Neural progenitor cell (in vitro differentiated cells): Measurements from ENCODE around the gene PBX1. TPM values are rescaled to one million over a fixed set of nuclear protein-coding genes. Genes with fewer than 3 reads are reported as not detected.
"Not testable (repeated sequence)": the region's sequence is repeated elsewhere in the genome, so short reads cannot be mapped to it uniquely, and the experiment has no call there.

ENCODE experiments used
- DNase-seq: peaks from one replicate; pipeline ENCODE4 v3.0.0-alpha.2; 2016; ENCODE audit warnings: low spot score
- H2AFZ ChIP-seq: fragments of 200-600 bp; sonication (generic); replicated peaks from 2 replicates; pipeline ENCODE4 v1.6.1; 2016; ENCODE audit warnings: antibody characterized with exemption
- H3F3A ChIP-seq: fragments of 200-600 bp; sonication (generic); 2 replicates; pipeline ENCODE4 v1.6.1; 2016; ENCODE audit warnings: antibody characterized with exemption, low read depth
- H3K27ac ChIP-seq: fragments of 200-600 bp; sonication (generic); 2 replicates; pipeline ENCODE4 v1.5.1; 2016; ENCODE audit warnings: mild to moderate bottlenecking
- H3K27me3 ChIP-seq: fragments of 200-600 bp; sonication (generic); 2 replicates; pipeline ENCODE4 v1.6.1; 2016; ENCODE audit warnings: mild to moderate bottlenecking, moderate library complexity
- H3K36me3 ChIP-seq: fragments of 200-600 bp; sonication (generic); 2 replicates; pipeline ENCODE4 v1.5.1; 2016
- H3K4me1 ChIP-seq: fragments of 200-600 bp; sonication (generic); 2 replicates; pipeline ENCODE4 v1.6.1; 2016; ENCODE audit warnings: mixed run types
- H3K4me2 ChIP-seq: fragments of 200-600 bp; sonication (generic); 2 replicates; pipeline ENCODE4 v1.6.1; 2016
- H3K4me3 ChIP-seq: fragments of 200-600 bp; sonication (generic); 2 replicates; pipeline ENCODE4 v1.5.1; 2016
- H3K79me2 ChIP-seq: fragments of 200-600 bp; sonication (generic); 2 replicates; pipeline ENCODE4 v1.6.1; 2016; ENCODE audit warnings: low read depth
- H3K9ac ChIP-seq: fragments of 200-600 bp; sonication (generic); 2 replicates; pipeline ENCODE4 v1.6.1; 2016
- H3K9me3 ChIP-seq: fragments of 200-600 bp; sonication (generic); 2 replicates; pipeline ENCODE4 v1.5.1; 2016; ENCODE audit warnings: low read depth
- H4K20me1 ChIP-seq: fragments of 200-600 bp; sonication (generic); 2 replicates; pipeline ENCODE4 v1.6.1; 2016; ENCODE audit warnings: low read depth
- H3K27ac Mint-ChIP-seq: 3 replicates; pipeline ENCODE4 v1.8.0; 2021; ENCODE audit warnings: mixed read lengths
- H3K27me3 Mint-ChIP-seq: 2 replicates; pipeline ENCODE4 v1.8.0; 2022; ENCODE audit warnings: low read depth, mild to moderate bottlenecking, inconsistent platforms, moderate library complexity, mixed read lengths; ENCODE audit not compliant: insufficient read depth
- H3K36me3 Mint-ChIP-seq: 3 replicates; pipeline ENCODE4 v1.8.0; 2021; ENCODE audit warnings: mixed read lengths
- H3K4me1 Mint-ChIP-seq: 3 replicates; pipeline ENCODE4 v1.8.0; 2021; ENCODE audit warnings: mixed read lengths
- H3K4me3 Mint-ChIP-seq: 3 replicates; pipeline ENCODE4 v1.8.0; 2021; ENCODE audit warnings: mild to moderate bottlenecking, moderate library complexity, mixed read lengths
- H3K9me3 Mint-ChIP-seq: 3 replicates; pipeline ENCODE4 v1.8.0; 2020; ENCODE audit warnings: mixed read lengths
- EZH2 ChIP-seq: fragments of 200-600 bp; sonication (generic); IDR thresholded peaks from 2 replicates; pipeline ENCODE4 v1.6.1; 2017; ENCODE audit warnings: antibody characterized with exemption, mild to moderate bottlenecking, moderate library complexity
- EZH2phosphoT487 ChIP-seq: fragments of 200-600 bp; sonication (generic); IDR thresholded peaks from 2 replicates; pipeline ENCODE4 v1.6.1; 2017; ENCODE audit warnings: antibody characterized with exemption
- total RNA-seq: library from RNA; depleted of rRNA; stranded (reverse); fragments of >200 nt; gene quantifications from 2 replicates; pipeline ENCODE4 v1.2.3, GENCODE V29; 2015; ENCODE audit warnings: low replicate concordance
- TF ChIP-seq, protein P1 (sequence below): fragments of 200-600 bp; sonication (generic); IDR thresholded peaks from 2 replicates; pipeline ENCODE4 v1.5.1; 2017; ENCODE audit warnings: antibody characterized with exemption, mild to moderate bottlenecking

The PBX1 gene
- total RNA-seq, 1 donor from 2014 or later: 91.1 TPM

DNA sequence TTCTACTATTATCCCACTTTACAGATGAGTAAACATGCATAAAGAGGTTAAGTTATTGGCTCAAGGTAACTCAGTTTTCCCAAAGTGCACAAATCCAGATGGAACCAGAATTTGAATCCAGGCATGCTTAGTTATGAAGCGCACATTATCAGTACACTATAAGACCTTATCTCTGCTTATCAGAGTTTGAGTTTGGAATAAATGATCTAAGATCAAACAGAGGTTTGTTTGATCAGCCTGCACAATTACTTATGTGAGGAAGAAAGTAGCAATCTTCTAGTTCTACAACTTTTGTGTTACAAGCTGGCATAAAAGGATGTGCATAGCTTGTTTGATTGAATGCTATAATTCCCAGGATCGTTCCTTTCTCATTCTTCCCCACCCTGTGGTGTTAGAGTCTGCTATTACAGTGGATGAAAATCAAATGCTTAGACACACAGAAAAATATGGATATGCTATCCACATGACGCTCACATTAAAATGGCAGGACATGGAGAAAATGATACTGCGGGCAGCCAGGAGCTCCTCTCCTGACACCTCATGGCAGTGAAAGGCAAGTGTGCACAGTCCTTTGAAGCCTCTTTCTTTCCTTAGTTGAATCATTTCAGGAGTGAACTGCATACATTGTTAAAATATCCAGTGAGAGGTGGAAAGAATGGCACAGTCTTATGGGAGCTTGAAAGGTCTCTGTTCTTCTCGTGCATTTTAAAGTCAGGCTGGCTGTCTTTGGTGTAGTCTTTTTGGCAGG lies 23.9 kb upstream of the PBX1 start:
- Histone ChIP-seq H3K4me1 (peaks cover 3% of the 10 kb centered on the region), H3F3A (no peaks in the 10 kb centered on the region), H4K20me1 (no peaks in the 10 kb centered on the region), H3K9ac (no peak overlapping the region), H2AFZ (peak overlapping the region; percentile 36), H3K27me3 (no peaks in the 10 kb centered on the region), H3K4me2 (no peak overlapping the region), H3K9me3 (no peaks in the 10 kb centered on the region), H3K79me2 (no peaks in the 10 kb centered on the region), H3K27ac (no peak overlapping the region), H3K4me3 (no peak overlapping the region), H3K36me3 (no peaks in the 10 kb centered on the region)
- no peak for TF ChIP-seq EZH2
- TF ChIP-seq, protein P1, sequence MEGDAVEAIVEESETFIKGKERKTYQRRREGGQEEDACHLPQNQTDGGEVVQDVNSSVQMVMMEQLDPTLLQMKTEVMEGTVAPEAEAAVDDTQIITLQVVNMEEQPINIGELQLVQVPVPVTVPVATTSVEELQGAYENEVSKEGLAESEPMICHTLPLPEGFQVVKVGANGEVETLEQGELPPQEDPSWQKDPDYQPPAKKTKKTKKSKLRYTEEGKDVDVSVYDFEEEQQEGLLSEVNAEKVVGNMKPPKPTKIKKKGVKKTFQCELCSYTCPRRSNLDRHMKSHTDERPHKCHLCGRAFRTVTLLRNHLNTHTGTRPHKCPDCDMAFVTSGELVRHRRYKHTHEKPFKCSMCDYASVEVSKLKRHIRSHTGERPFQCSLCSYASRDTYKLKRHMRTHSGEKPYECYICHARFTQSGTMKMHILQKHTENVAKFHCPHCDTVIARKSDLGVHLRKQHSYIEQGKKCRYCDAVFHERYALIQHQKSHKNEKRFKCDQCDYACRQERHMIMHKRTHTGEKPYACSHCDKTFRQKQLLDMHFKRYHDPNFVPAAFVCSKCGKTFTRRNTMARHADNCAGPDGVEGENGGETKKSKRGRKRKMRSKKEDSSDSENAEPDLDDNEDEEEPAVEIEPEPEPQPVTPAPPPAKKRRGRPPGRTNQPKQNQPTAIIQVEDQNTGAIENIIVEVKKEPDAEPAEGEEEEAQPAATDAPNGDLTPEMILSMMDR: peak; percentile 8
- H3K4me3 Mint-ChIP-seq: no peak overlapping the region
- DNase-seq: no peak
- H3K27ac Mint-ChIP-seq: no peak overlapping the region
- no peaks in the 10 kb centered on the region for H3K36me3 Mint-ChIP-seq
- H3K27me3 Mint-ChIP-seq: no peaks in the 10 kb centered on the region
- no peaks in the 10 kb centered on the region for H3K9me3 Mint-ChIP-seq
- peaks cover 9% of the 10 kb centered on the region for H3K4me1 Mint-ChIP-seq

DNA sequence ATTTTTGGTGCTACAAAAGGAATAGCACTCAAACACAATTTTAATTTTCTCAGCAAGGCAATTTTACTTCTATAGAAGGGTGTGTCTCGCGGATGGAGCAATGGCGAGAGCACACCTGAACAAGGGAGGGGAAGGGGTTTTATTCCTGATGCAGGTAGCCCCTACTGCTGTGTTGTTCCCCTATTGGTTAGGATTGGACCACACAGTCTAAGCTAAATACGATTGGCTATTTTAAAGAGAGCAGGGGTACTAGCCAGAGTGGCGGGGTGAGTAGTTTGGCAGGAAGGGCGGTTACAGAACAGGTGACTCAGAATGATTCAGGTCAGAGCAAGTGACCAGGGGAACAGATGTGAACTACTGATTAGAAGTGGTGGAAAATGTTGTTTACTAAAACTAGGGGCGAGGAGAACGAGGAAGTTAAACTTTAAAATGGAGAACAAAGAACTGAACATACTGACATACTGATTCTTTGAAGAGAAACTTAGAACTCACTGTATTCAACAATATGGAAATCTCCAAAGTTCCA lies 6.5 kb upstream of the PBX1 start:
- H2AFZ ChIP-seq, H3K4me3 ChIP-seq: not testable (repeated sequence)

DNA sequence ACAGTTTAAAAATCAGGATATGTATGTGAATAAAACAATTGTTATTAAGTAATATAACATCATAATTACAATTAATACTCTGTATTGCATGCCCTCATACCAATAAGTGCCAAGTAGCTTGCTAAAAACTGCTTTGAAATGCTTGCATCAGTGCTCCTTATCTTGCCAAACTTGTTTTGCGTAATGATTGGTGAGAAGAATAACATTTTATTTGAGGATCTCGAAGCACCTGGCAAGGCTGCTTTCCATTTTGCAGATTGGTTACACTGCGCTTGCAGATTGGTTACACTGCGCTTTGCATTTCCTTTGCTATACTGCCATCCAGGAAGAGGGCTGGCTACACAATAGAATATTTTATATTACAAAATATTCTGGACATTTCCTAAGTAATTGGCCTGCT lies 1.7 kb upstream of the PBX1 start:
- Histone ChIP-seq H2AFZ (no peak overlapping the region), H3K27ac (no peak overlapping the region), H3K9me3 (no peaks in the 10 kb centered on the region), H3K4me2 (no peak overlapping the region), H3F3A (peaks cover 22% of the 10 kb centered on the region), H3K27me3 (no peaks in the 10 kb centered on the region), H3K4me1 (peaks cover 5% of the 10 kb centered on the region), H3K4me3 (no peak overlapping the region), H3K36me3 (no peaks in the 10 kb centered on the region), H3K79me2 (peaks cover 26% of the 10 kb centered on the region), H3K9ac (no peak overlapping the region), H4K20me1 (peaks cover 4% of the 10 kb centered on the region)
- TF ChIP-seq, protein P1: no peak
- TF ChIP-seq EZH2phosphoT487 (no peak), EZH2 (no peak)
- Mint-ChIP-seq H3K9me3 (peaks cover 14% of the 10 kb centered on the region), H3K4me1 (peaks cover 22% of the 10 kb centered on the region), H3K4me3 (no peak overlapping the region), H3K27ac (no peak overlapping the region), H3K36me3 (no peaks in the 10 kb centered on the region), H3K27me3 (peaks cover 2% of the 10 kb centered on the region)
- no peak for DNase-seq

More for the DNA sequence above, 6.5 kb upstream of the PBX1 start:
- H3K9me3 Mint-ChIP-seq: peaks cover 27% of the 10 kb centered on the region
- H3K4me2 ChIP-seq, H3K27ac Mint-ChIP-seq, DNase-seq, H3K79me2 ChIP-seq, H3K27me3 ChIP-seq, H3K4me1 Mint-ChIP-seq, H3K4me3 Mint-ChIP-seq, H4K20me1 ChIP-seq, H3K36me3 ChIP-seq, H3K9me3 ChIP-seq, H3F3A ChIP-seq, H3K27me3 Mint-ChIP-seq, H3K36me3 Mint-ChIP-seq, H3K4me1 ChIP-seq, H3K9ac ChIP-seq, H3K27ac ChIP-seq: not testable (repeated sequence)
